Tibial nerve (tissue), 4 donors: ENCODE results near the gene NEAT1. TPM values are rescaled to one million over a fixed set of nuclear protein-coding genes. Genes with fewer than 3 reads are reported as not detected.
"Not testable (repeated sequence)": the region's sequence is repeated elsewhere in the genome, so short reads cannot be mapped to it uniquely, and the experiment has no call there.

Experiments
- DNase-seq, 2 donors: peaks; one replicate each; pipeline ENCODE4 v3.0.0-alpha.2; 2019; ENCODE audit warnings: low spot score in 2 of 2
- H3K27ac ChIP-seq, 4 donors: fragments of 200-600 bp; sonication (generic) in 3 of 4; one replicate each; pipeline ENCODE4 v1.5.1; 2017 to 2019; ENCODE audit warnings: mild to moderate bottlenecking in 1 of 4
- H3K27me3 ChIP-seq, 2 donors: fragments of 200-600 bp; sonication (generic) in 1 of 2; one replicate each; pipeline versions ENCODE4 v1.5.1 to v1.6.0; 2017 to 2019
- H3K36me3 ChIP-seq, 3 donors: fragments of 200-600 bp; sonication (generic); one replicate each; pipeline ENCODE4 v1.5.1; 2018 to 2019
- H3K4me1 ChIP-seq, 4 donors: fragments of 200-600 bp; sonication (generic) in 3 of 4; one replicate each; pipeline ENCODE4 v1.5.1; 2017 to 2019
- H3K4me3 ChIP-seq, 4 donors: fragments of 200-600 bp; sonication (generic) in 3 of 4; one replicate each; pipeline ENCODE4 v1.5.1; 2017 to 2019; ENCODE audit warnings: mild to moderate bottlenecking in 1 of 4, moderate library complexity in 1 of 4
- H3K9me3 ChIP-seq, 4 donors: fragments of 200-600 bp; sonication (generic) in 3 of 4; one replicate each; pipeline ENCODE4 v1.5.1; 2017 to 2019
- EP300 ChIP-seq, 2 donors: sonication (generic); formaldehyde crosslinking; IDR thresholded peaks; one replicate each; pipeline ENCODE4 v1.6.1; 2017; ENCODE audit warnings: antibody characterized with exemption in 2 of 2, mild to moderate bottlenecking in 1 of 2
- POLR2A ChIP-seq, 2 donors: fragments of 450-650 bp; IDR thresholded peaks; one replicate each; pipeline ENCODE4 v1.6.1; 2017; ENCODE audit warnings: antibody characterized with exemption in 2 of 2, mild to moderate bottlenecking in 2 of 2, moderate library complexity in 2 of 2
- WGBS, 2 donors: methylation state at CpG; one replicate each; pipeline ENCODE4 v1.1.5; 2018; 5-methylcytosine and 5-hydroxymethylcytosine counted together
- total RNA-seq, 4 donors: library from RNA; depleted of rRNA; stranded (reverse); fragments of >200 nt; gene quantifications; one replicate each; pipeline ENCODE4 v1.1.0, GENCODE V29; 2016
- TF ChIP-seq, protein P1 (sequence below), 5 experiments: fragments of 200-600 bp in 3 of 5; fragments of 450-650 bp in 2 of 5; sonication (generic) in 3 of 5; IDR thresholded peaks; one replicate each; pipeline ENCODE4 v1.5.1; 2016 to 2019; ENCODE audit warnings: antibody characterized with exemption in 5 of 5, mild to moderate bottlenecking in 3 of 5, moderate library complexity in 2 of 5

Gene NEAT1
- total RNA-seq, 4 donors from 2014 or later = 427 to 571 (median 461) TPM

DNA sequence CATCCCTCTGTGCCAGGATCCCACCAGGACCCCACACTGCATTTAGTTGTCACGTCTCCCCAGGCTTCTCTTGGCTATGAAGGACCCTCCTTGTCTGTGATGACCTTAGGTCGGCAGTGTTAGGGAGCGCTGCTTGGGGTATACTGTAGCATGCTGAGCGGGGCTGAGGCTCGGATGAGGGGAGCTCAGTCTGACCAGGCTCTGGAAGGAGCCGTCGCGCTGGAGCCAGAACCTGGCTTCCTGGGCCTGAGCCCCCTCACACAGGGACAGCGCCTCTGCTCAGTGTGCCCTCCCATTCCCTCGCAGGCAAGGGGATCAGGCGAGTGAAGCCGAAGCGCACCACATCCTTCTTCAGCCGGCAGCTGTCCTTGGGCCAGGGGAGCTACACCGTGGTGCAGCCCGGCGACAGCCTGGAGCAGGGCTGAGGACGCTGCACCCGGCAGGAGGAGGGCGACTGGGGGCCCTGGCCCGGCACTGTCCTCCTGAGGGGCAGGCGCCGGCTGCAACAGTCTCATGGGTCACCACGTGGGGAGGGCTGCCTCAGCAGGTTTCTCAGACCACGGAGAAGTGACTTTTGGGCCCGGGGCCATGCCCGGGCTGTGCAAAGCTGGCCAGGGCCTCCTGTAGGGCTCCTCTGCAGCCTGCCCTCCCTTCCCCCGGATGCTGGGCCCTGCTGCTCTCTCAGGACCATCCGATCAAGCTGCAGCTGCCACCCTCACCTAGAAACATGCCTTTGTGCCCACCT lies 11.5 kb upstream of the NEAT1 start:
- Histone ChIP-seq H3K9me3 (no peaks in the 10 kb centered on the region), H3K27ac (peak overlapping the region; percentile 79 to 100 (median 89)), H3K36me3 (peaks cover 0 to 65% (median 11%) of the 10 kb centered on the region in 3 donors), H3K4me3 (no peak overlapping the region), H3K4me1 (peaks cover 0 to 52% (median 26%) of the 10 kb centered on the region in 4 donors), H3K27me3 (no peaks in the 10 kb centered on the region)
- no peak for TF ChIP-seq POLR2A (IDR thresholded peaks at IDR 0.05)
- TF ChIP-seq, protein P1, sequence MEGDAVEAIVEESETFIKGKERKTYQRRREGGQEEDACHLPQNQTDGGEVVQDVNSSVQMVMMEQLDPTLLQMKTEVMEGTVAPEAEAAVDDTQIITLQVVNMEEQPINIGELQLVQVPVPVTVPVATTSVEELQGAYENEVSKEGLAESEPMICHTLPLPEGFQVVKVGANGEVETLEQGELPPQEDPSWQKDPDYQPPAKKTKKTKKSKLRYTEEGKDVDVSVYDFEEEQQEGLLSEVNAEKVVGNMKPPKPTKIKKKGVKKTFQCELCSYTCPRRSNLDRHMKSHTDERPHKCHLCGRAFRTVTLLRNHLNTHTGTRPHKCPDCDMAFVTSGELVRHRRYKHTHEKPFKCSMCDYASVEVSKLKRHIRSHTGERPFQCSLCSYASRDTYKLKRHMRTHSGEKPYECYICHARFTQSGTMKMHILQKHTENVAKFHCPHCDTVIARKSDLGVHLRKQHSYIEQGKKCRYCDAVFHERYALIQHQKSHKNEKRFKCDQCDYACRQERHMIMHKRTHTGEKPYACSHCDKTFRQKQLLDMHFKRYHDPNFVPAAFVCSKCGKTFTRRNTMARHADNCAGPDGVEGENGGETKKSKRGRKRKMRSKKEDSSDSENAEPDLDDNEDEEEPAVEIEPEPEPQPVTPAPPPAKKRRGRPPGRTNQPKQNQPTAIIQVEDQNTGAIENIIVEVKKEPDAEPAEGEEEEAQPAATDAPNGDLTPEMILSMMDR (IDR thresholded peaks at IDR 0.05) = no peak
- 57 to 62% methylated on average over 16 to 28 of the region's 29 CpGs for WGBS, 2 donors
- DNase-seq = peak in 1 of 2 donors; percentile 10

DNA sequence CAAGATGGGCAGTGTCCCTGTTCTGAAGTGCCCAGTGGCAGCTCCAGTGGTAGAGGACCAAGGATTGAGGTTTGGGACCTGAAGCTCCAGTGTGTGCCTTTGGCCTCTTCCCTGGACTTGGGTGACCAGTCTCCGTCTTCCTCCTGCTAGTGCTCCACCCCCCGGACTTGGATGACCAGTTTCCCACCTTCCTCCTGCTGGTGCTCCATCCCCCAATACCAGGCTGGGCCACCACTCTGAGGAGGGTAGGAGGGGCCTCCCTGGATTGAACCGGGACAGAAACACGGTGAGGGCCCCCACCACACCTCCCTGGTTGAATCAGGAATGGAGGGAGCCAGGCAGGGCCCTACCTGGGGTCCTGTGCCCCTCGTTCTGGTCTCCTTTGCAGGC lies 10.9 kb upstream of the NEAT1 start:
- H3K36me3 ChIP-seq = peaks cover 0 to 59% (median 7%) of the 10 kb centered on the region in 3 donors
- H3K27me3 ChIP-seq = no peaks in the 10 kb centered on the region
- 75 to 84% methylated on average over 2 to 5 of the region's 5 CpGs for WGBS, 2 donors

DNA sequence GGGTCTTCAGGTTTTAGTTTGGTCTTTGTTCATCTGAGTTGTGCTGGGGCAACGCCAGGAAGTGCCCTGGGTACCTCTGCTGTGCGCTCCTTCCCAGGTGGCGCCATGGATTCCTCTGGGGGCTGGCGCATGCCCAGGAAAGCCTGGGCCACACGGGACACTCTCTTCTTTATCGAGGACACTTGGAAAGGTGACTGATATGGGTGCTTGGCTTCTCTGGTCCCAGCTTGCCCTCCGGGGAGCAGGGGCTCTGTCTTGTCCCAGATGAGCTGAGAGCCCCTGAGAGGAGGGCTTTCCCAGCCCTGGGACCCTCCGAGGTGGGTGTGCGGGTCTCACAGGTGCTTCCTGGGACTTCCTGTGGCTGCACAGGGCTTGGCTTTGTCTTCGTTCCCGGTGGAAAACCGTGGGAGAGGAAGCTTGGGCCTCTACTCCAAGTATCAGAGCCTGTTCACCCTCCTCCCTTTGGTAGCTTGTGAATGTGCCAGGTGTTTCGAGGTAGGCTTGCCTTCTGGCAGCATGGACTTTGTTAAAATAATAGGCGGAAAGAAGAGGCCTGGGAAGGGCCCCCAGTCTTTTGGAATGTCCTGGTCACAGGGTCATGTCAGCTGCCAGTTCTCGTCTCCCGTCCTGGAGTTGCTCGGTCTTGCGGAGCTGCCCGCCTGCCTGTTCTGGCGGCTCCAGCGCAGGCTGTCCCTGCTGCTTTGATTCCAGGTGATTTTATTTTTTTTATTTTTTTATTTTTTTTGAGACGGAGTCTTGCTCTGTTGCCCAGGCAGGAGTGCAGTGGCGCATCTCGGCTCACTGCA lies 10.1 kb upstream of the NEAT1 start:
- Histone ChIP-seq H3K9me3 (no peaks in the 10 kb centered on the region), H3K4me1 (peaks cover 0 to 65% (median 38%) of the 10 kb centered on the region in 4 donors), H3K4me3 (no peak overlapping the region), H3K27me3 (no peaks in the 10 kb centered on the region), H3K36me3 (peaks cover 0 to 52% (median 6%) of the 10 kb centered on the region in 3 donors), H3K27ac (peak overlapping the region; percentile 79 to 100 (median 89))
- TF ChIP-seq POLR2A (IDR thresholded peaks at IDR 0.05) = no peak
- no peak for TF ChIP-seq EP300 (IDR thresholded peaks at IDR 0.05)
- TF ChIP-seq, protein P1 (IDR thresholded peaks at IDR 0.05) = no peak
- 61 to 64% methylated on average over 23 to 24 of the region's 24 CpGs for WGBS, 2 donors
- peak in 1 of 2 donors; percentile 13 for DNase-seq

More for the DNA sequence above, 10.9 kb upstream of the NEAT1 start:
- Histone ChIP-seq H3K27ac (peak overlapping the region; percentile 79 to 100 (median 89)), H3K4me3 (no peak overlapping the region), H3K4me1 (peaks cover 0 to 57% (median 30%) of the 10 kb centered on the region in 4 donors), H3K9me3 (no peaks in the 10 kb centered on the region)
- TF ChIP-seq POLR2A (IDR thresholded peaks at IDR 0.05) (no peak), EP300 (IDR thresholded peaks at IDR 0.05) (no peak)
- TF ChIP-seq, protein P1 (IDR thresholded peaks at IDR 0.05) = no peak
- DNase-seq = peak in 1 of 2 donors; percentile 1

DNA sequence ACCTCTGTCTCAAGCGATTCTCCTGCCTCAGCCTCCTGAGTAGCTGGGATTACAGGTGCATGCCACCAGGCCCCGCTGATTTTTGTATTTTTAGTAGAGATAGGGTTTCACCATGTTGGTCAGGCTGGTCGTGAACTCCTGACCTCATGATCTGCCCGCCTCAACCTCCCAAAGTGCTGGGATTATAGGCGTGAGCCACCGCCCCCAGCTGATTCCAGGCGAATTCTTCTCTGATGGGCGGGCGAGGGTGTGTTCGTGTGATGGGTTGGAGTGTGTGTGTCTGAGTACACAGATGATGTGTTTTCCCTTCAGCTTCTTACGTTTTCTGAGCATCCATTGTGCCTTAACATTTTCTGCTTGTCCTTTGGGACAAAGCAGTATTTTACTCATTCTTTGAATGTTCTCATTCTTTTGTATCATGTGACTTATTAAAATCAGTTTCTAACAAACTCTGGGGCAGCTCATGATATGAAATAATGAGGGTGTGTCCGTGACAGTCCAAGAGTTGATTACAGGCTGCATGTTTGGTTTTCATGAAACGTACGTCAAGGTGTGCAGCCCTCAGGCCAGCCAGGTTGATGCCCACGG lies 9.4 kb upstream of the NEAT1 start:
- peak overlapping the region; percentile 80 to 100 (median 98) for H3K27ac ChIP-seq
- TF ChIP-seq EP300 (IDR thresholded peaks at IDR 0.05) (peak; percentile 73 to 82), POLR2A (IDR thresholded peaks at IDR 0.05) (peak in 1 of 2 donors; percentile 13)
- not testable (repeated sequence) for H3K27me3 ChIP-seq, H3K9me3 ChIP-seq, H3K4me3 ChIP-seq
- peak; percentile 26 to 28 for DNase-seq
- H3K36me3 ChIP-seq = peaks cover 0 to 45% (median 6%) of the 10 kb centered on the region in 3 donors
- 50 to 54% methylated on average over 15 of the region's 15 CpGs for WGBS, 2 donors
- peaks cover 0 to 72% (median 45%) of the 10 kb centered on the region in 4 donors for H3K4me1 ChIP-seq

DNA sequence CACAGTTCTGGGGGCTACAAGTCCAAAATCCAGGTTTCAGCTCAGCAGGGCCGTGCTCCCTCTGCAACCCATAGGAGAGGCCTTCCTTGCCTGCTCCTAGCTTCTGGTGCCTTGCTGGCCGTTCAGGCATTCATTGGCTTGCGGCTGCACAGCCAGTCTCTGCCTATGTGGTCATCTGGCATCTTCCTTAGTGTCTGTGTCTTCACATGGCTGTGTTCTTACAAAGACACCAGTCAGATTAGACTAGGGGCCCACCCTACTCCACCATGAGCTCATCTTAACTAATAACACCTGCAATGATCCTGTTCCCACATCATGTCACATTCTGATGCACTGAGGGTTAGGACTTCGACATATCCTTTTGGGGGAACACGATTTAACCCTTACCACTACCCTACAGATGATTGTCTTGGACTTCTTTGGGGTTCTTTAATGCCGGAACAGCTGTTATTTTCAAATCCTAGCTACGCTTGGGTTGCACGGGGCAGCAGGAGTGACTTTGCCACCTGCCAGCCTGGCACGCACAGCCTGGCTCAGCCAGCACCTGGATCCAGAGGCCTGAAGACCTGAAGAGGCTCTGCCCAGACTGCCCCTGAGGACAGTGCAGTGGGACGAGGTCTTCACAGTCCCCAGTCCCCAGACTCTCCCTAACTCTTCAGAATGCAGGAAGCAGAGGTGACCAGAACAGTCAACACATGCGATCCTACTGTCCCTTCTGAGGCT lies 7.7 kb upstream of the NEAT1 start:
- H3K27ac ChIP-seq = peak overlapping the region; percentile 98 to 100 (median 99)
- no peak overlapping the region for H3K4me3 ChIP-seq
- H3K27me3 ChIP-seq = no peaks in the 10 kb centered on the region
- peaks cover 0 to 87% (median 58%) of the 10 kb centered on the region in 4 donors for H3K4me1 ChIP-seq
- 66 to 73% methylated on average over 10 to 11 of the region's 11 CpGs for WGBS, 2 donors
- TF ChIP-seq POLR2A (IDR thresholded peaks at IDR 0.05) (no peak), EP300 (IDR thresholded peaks at IDR 0.05) (no peak)
- TF ChIP-seq, protein P1 (IDR thresholded peaks at IDR 0.05) = no peak
- peaks cover 0 to 28% (median 0%) of the 10 kb centered on the region in 3 donors for H3K36me3 ChIP-seq
- DNase-seq = peak in 1 of 2 donors; percentile 12
- H3K9me3 ChIP-seq = no peaks in the 10 kb centered on the region
